ENCODE data around the gene HS6ST1. TPM values are rescaled to one million over a fixed set of nuclear protein-coding genes. Genes with fewer than 3 reads are reported as not detected.

The HS6ST1 gene
- total and polyA plus RNA-seq, 2 of the 4 experiments (the other 2 are of a cell fraction): 29.9 to 36.9 TPM

GRCh38 chr2:128365217-128365905 is 46.7 kb upstream of the HS6ST1 start:
- in situ Hi-C loops (cut with MboI; ENCODE audit: low sequenced_read_pairs) (no loop called here), intact Hi-C loops (cut with micrococcal nuclease) (no loop called here), dilution Hi-C loops (cut with HindIII; ENCODE audit: low sequenced_read_pairs, unreplicated experiment) (no loop called here)
- H4K5ac ChIP-seq (ENCODE audit: low read depth, low read length): no peak overlapping the region
- peak overlapping the region; percentile 71 for H3K4ac ChIP-seq (ENCODE audit: low read depth, low read length)
- ChIA-PET POLR2A (ENCODE audit: unreplicated experiment) (no interaction called here), CTCF (no interaction called here)
- H3K56ac ChIP-seq (ENCODE audit: extremely low read depth, insufficient read depth, low read length): no peak overlapping the region
- peak; percentile 15 for DNase-seq
- TF ChIP-seq RAD21 (IDR thresholded peaks at IDR 0.05; ENCODE audit: low read length) (no peak), RFX5 (IDR thresholded peaks at IDR 0.05; ENCODE audit: low read depth, low read length) (no peak), CEBPB (IDR thresholded peaks at IDR 0.05; ENCODE audit: low read depth, low read length) (no peak), CHD1 (IDR thresholded peaks at IDR 0.05; ENCODE audit: low read depth, low read length) (no peak), SMC3 (IDR thresholded peaks at IDR 0.05; ENCODE audit: low read depth, low read length) (no peak), MXI1 (IDR thresholded peaks at IDR 0.05; ENCODE audit: borderline replicate concordance, low read depth, low read length) (no peak), ELK1 (IDR thresholded peaks at IDR 0.05; ENCODE audit: borderline replicate concordance, low read depth, low read length) (no peak), MAZ (IDR thresholded peaks at IDR 0.05; ENCODE audit: borderline replicate concordance, low read depth, low read length) (no peak), MAFK (IDR thresholded peaks at IDR 0.05; ENCODE audit: low read depth, low read length) (no peak), POLR2A (IDR thresholded peaks at IDR 0.05; ENCODE audit: low read depth, low read length) (no peak), NFE2L2 (IDR thresholded peaks at IDR 0.05; ENCODE audit: low read depth, low read length) (no peak), BHLHE40 (IDR thresholded peaks at IDR 0.05; ENCODE audit: low read depth, low read length) (no peak), RCOR1 (IDR thresholded peaks at IDR 0.05; ENCODE audit: insufficient replicate concordance, low read length) (no peak), CTCF (conservative IDR thresholded peaks at IDR 0.05; ENCODE audit: low read depth, low read length) (no peak), USF2 (IDR thresholded peaks at IDR 0.05; ENCODE audit: low read depth, low read length) (no peak)
- no peaks in the 10 kb centered on the region for H4K20me1 ChIP-seq (ENCODE audit: insufficient read depth, low read length)
- WGBS, 2 experiments (ENCODE audit: extremely low coverage in 2 of 2, insufficient read length in 1 of 2): 90% methylated on average over 5 of the region's 12 CpGs; no CpG with 5 or more reads in 1 of the 2 experiments
- H3K27me3 ChIP-seq (ENCODE audit: control insufficient read depth, insufficient read depth, low read length): no peaks in the 10 kb centered on the region
- H2AFZ ChIP-seq (replicated peaks; ENCODE audit: low read length, poor library complexity): peak overlapping the region; percentile 4
- no peak overlapping the region; a peak in 1 of 4 replicates for H4K8ac ChIP-seq (ENCODE audit: low read depth in 2 of 2, low read length in 2 of 2)
- 0 out of 4 replicates have a peak, but pooled peaks cover 0 to 3% of the 10 kb centered on the region in 2 experiments for H3K79me1 ChIP-seq (ENCODE audit: low read depth in 1 of 2, low read length in 2 of 2)
- H3K23ac ChIP-seq (ENCODE audit: low read depth, low read length): no peak overlapping the region
- no peak overlapping the region for H3K27ac ChIP-seq (ENCODE audit: insufficient read depth, low read length)
- H3K9me3 ChIP-seq (ENCODE audit: control insufficient read depth, insufficient read depth, low read length): no peaks in the 10 kb centered on the region
- no peak overlapping the region for H3K9ac ChIP-seq (ENCODE audit: low read depth, low read length)
- H3K18ac ChIP-seq (ENCODE audit: low read depth, low read length): no peak overlapping the region
- no TSS peak for BruUV-seq (replicated peaks)
- H2BK20ac ChIP-seq (ENCODE audit: low read depth, low read length): peak overlapping the region; percentile 65
- ATAC-seq (ENCODE audit: low read depth): no peak
- H3K36me3 ChIP-seq (ENCODE audit: control insufficient read depth, insufficient read depth, low read length): no peaks in the 10 kb centered on the region
- H4K91ac ChIP-seq (ENCODE audit: insufficient read depth, low read depth, low read length): peak overlapping the region; percentile 62
- peak overlapping the region; percentile 44 for H2AK9ac ChIP-seq (replicated peaks; ENCODE audit: low read depth, low read length, poor library complexity)
- peak overlapping the region; percentile 84 for H2BK120ac ChIP-seq (ENCODE audit: low read depth, low read length)
- no peak overlapping the region for H3K4me2 ChIP-seq (ENCODE audit: low read depth, low read length)
- H3K4me1 ChIP-seq (ENCODE audit: control insufficient read depth, insufficient read depth, low read length): peaks cover 16% of the 10 kb centered on the region
- peak overlapping the region; percentile 11 for H2AK5ac ChIP-seq (ENCODE audit: low read depth, low read length)
- H3K14ac ChIP-seq (replicated peaks; ENCODE audit: low read depth, low read length): peak overlapping the region; percentile 47; the same call in 1 of the 2 replicates
- H3K4me3 ChIP-seq (ENCODE audit: insufficient read depth, low read depth, low read length): no peak overlapping the region
- H2BK15ac ChIP-seq (ENCODE audit: low read depth, low read length): peak overlapping the region; percentile 70; the same call in 1 of the 3 replicates
- H2BK5ac ChIP-seq (ENCODE audit: low read depth, low read length, poor library complexity, severe bottlenecking): no peak overlapping the region
- peaks cover 10% of the 10 kb centered on the region for H3K9me1 ChIP-seq (ENCODE audit: insufficient read depth, low read length)

Data from IMR-90 (cell line).